ENCODE measurements around the gene COMMD3. TPM values are rescaled to one million over a fixed set of nuclear protein-coding genes. Genes with fewer than 3 reads are reported as not detected.
A peak's percentile ranks its signal among the peaks of the same experiment; 100 is the strongest.

The COMMD3 gene
- total and polyA plus RNA-seq, 10 donors = 43.5 to 76.0 (median 53.4) TPM

DNA sequence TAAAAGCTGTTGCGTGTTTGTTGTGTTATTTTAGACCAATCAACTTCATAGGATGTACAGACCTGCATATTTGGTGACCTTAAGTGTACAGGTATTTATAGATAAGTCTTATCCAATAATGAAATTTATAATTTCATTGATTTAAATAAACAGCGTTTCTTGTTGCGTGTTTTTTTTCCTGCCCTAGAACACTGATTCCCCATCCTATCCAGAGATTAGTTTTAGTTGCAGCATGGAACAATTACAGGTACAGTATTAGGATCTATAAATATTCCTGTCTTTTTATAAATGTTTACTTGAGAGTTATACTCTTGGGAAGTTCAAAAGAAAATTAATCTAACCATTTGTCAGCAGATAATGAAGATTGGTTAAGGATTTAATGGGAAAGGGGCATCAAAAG is 2.6 kb downstream of the COMMD3 start:
- no peak overlapping the region for H3K27ac ChIP-seq
- H3K27me3 ChIP-seq (replicated peaks in 1 of 7) = peaks cover 0 to 24% (median 0%) of the 10 kb centered on the region in 7 donors
- no peaks in the 10 kb centered on the region for H3K9me3 ChIP-seq
- H3K4me1 ChIP-seq = peaks cover 27 to 70% (median 59%) of the 10 kb centered on the region in 6 donors
- no peaks in the 10 kb centered on the region for H3K36me3 ChIP-seq
- no peak for DNase-seq
- TF ChIP-seq POLR2AphosphoS5 (IDR thresholded peaks at IDR 0.05) (no peak), POLR2A (IDR thresholded peaks at IDR 0.05) (no peak)
- TF ChIP-seq, protein P1, sequence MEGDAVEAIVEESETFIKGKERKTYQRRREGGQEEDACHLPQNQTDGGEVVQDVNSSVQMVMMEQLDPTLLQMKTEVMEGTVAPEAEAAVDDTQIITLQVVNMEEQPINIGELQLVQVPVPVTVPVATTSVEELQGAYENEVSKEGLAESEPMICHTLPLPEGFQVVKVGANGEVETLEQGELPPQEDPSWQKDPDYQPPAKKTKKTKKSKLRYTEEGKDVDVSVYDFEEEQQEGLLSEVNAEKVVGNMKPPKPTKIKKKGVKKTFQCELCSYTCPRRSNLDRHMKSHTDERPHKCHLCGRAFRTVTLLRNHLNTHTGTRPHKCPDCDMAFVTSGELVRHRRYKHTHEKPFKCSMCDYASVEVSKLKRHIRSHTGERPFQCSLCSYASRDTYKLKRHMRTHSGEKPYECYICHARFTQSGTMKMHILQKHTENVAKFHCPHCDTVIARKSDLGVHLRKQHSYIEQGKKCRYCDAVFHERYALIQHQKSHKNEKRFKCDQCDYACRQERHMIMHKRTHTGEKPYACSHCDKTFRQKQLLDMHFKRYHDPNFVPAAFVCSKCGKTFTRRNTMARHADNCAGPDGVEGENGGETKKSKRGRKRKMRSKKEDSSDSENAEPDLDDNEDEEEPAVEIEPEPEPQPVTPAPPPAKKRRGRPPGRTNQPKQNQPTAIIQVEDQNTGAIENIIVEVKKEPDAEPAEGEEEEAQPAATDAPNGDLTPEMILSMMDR (IDR thresholded peaks at IDR 0.05 in 8 of 11, conservative IDR thresholded peaks at IDR 0.05 in 3 of 11) = no peak
- no peak overlapping the region for H3K4me3 ChIP-seq
- 94 to 96% (median 95%) methylated on average over 3 of the region's 3 CpGs for WGBS, 5 donors
- intact Hi-C loops (cut with DNase I; ENCODE audit: low total_unique reads) = loop anchor here (10.0 kb wide), 1 partner anchor 64 kb away; no protein-coding TSS in a partner anchor

DNA sequence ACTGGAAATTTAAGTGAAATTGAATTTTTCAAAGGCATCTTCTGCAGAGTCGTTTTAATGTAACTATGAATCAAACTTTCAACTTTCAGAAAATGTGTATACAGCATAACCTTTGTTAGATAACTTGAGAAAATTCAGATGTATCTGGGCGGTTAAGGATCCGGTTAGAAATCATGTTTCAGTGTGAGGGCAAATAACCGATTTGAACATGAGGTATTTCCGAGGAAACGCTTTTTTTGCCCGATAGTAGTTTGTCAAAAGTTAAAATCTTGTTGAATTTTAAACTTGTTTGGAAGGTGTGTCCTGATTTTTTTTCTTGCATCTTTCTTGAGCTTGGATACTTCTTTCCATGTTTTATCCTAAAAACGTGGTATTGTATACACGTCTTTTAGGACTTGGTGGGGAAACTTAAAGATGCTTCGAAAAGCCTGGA is 3.4 kb downstream of the COMMD3 start:
- Histone ChIP-seq H3K36me3 (no peaks in the 10 kb centered on the region), H3K27ac (peak overlapping the region in 6 of 8 donors; percentile 85 to 97 (median 94)), H3K27me3 (replicated peaks in 1 of 7) (peaks cover 0 to 32% (median 0%) of the 10 kb centered on the region in 7 donors), H3K4me1 (peaks cover 35 to 78% (median 67%) of the 10 kb centered on the region in 6 donors), H3K9me3 (no peaks in the 10 kb centered on the region), H3K4me3 (peak overlapping the region in 4 of 8 donors; percentile 23 to 90 (median 80))
- no peak for DNase-seq
- intact Hi-C loops (cut with DNase I; ENCODE audit: low total_unique reads) = loop anchor here (10.0 kb wide), 1 partner anchor 65 kb away; no protein-coding TSS in a partner anchor
- WGBS, 5 donors = 70 to 79% (median 76%) methylated on average over 10 of the region's 10 CpGs
- TF ChIP-seq POLR2AphosphoS5 (IDR thresholded peaks at IDR 0.05) (no peak), POLR2A (IDR thresholded peaks at IDR 0.05) (no peak)
- TF ChIP-seq, protein P1 (IDR thresholded peaks at IDR 0.05 in 8 of 11, conservative IDR thresholded peaks at IDR 0.05 in 3 of 11) = no peak

DNA sequence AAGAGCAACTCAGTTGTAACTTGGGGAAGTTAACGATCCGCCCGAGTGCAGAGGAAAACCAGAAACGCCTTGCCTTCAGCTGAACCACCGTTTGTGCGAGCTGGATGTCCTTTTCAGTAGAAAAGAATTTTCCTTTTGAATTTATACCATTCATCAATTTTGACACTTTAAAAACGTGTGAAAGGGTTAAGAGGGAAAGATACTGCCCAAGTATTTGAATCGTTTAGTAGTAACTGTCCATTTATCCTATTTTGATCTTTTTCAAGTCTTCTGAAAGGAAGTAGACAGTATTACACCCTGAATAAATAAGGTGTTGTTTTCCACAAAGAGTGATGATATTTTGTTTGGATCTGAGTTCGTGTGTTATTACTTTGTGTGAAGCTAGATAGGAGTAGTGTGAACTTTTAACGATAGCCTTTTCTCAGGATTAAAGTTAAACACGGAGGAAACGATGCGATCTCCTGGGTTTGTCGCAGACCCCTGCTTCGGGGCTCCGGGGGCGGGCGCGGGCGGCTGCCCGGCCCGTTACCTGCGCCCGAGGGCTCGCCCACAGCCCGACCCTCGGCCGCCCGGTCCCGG is 3.9 kb downstream of the COMMD3 start:
- Histone ChIP-seq H3K4me1 (peaks cover 38 to 78% (median 68%) of the 10 kb centered on the region in 6 donors), H3K27me3 (replicated peaks in 1 of 7) (peaks cover 0 to 37% (median 0%) of the 10 kb centered on the region in 7 donors), H3K4me3 (peak overlapping the region; percentile 20 to 90 (median 34)), H3K27ac (peak overlapping the region; percentile 32 to 97 (median 93)), H3K36me3 (no peaks in the 10 kb centered on the region), H3K9me3 (no peaks in the 10 kb centered on the region)
- intact Hi-C loops (cut with DNase I; ENCODE audit: low total_unique reads) = loop anchor here (10.0 kb wide), 1 partner anchor 65 kb away; no protein-coding TSS in a partner anchor
- DNase-seq = no peak
- WGBS, 5 donors = 6 to 9% (median 7%) methylated on average over 22 to 30 of the region's 30 CpGs
- no peak for TF ChIP-seq POLR2A (IDR thresholded peaks at IDR 0.05)
- TF ChIP-seq, protein P1 (IDR thresholded peaks at IDR 0.05 in 8 of 11, conservative IDR thresholded peaks at IDR 0.05 in 3 of 11) = peak in 2 of 11 experiments; percentile 10 to 21
- TF ChIP-seq POLR2AphosphoS5 (IDR thresholded peaks at IDR 0.05) = no peak

DNA sequence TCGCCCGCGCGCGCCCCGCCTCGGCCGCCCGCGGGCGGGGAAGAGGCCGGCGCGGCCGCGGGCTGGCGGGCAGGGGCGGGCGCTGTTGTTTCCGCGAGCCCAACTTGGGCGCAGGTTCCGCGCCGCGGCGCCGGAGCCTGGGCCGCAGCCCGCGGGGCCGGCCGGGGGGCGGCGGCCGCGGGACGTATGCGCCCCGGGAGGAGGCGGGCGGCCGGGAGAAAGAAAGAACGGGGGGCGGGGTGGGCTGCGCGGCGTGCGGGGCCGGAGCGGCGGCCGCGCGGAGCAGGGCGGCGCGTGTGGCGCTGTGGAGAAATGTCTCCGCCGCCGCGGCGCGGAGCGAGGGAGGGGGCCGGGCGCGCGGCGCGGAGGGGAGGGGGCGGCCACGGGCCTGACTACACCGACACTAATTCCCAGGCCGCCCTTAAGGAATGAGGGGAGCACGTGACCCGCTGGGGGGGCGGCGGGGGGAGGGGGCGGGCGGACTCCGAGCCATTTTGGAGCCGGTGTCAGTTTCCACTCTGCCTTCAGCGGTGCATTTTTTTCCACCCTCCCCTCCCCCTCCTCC is 4.5 kb downstream of the COMMD3 start, which contains the start of gene BMI1:
BMI1 (plus strand) TSS at position 509 of the 565 bp plus-strand sequence. CDS start 5,351 bp downstream, outside the sequence.
- Histone ChIP-seq H3K4me1 (peaks cover 35 to 75% (median 64%) of the 10 kb centered on the region in 6 donors), H3K36me3 (no peaks in the 10 kb centered on the region), H3K4me3 (peak within 1 kb of the TSS; percentile 74 to 92 (median 84)), H3K27ac (peak within 1 kb of the TSS; percentile 87 to 97 (median 94)), H3K27me3 (replicated peaks in 1 of 7) (peaks cover 0 to 39% (median 0%) of the 10 kb centered on the region in 7 donors), H3K9me3 (no peaks in the 10 kb centered on the region)
- peak; percentile 90 for DNase-seq
- TF ChIP-seq POLR2A (IDR thresholded peaks at IDR 0.05) (no peak), POLR2AphosphoS5 (IDR thresholded peaks at IDR 0.05) (peak in 1 of 3 donors; percentile 0)
- TF ChIP-seq, protein P1 (IDR thresholded peaks at IDR 0.05 in 8 of 11, conservative IDR thresholded peaks at IDR 0.05 in 3 of 11) = peak in 1 of 11 experiments; percentile 9
- intact Hi-C loops (cut with DNase I; ENCODE audit: low total_unique reads) = no loop called here
- 0 to 1% (median 0%) methylated on average over 25 to 78 of the region's 85 CpGs; no CpG with 5 or more reads in 1 of the 5 donors for WGBS, 5 donors

All from spleen (tissue), 11 donors.